A204.1 (cell line): ENCODE data around the gene CDH20.

Source experiments
- FAIRE-seq: peaks from 2 replicates; lab custom pipeline; 2012; peaks lifted over from hg19 to GRCh38; lab: Jason Lieb, UNC

Gene CDH20

GRCh38 chr18:61535401-61535800, 202.2 kb downstream of the CDH20 start:
- no peak for FAIRE-seq

DNA sequence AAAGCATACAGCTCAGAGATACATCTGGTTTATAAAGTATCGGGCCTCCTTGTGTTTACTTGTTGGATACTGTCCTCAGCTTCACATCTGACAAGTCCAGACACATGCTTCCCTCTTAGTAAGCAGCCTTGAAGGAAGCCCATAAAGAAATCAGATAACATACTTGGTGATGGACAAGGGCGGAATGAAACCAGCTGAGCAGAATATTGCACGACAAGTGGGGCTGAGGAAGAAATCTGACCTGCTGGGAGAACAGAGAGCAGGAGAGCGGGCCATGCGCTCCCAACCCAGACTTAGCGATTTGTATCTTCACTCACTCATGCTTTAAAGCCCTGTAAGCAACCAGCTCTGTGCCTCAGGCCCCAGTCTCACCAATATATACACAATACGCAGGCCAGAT, 208.4 kb downstream of the CDH20 start:
- FAIRE-seq: no peak

DNA sequence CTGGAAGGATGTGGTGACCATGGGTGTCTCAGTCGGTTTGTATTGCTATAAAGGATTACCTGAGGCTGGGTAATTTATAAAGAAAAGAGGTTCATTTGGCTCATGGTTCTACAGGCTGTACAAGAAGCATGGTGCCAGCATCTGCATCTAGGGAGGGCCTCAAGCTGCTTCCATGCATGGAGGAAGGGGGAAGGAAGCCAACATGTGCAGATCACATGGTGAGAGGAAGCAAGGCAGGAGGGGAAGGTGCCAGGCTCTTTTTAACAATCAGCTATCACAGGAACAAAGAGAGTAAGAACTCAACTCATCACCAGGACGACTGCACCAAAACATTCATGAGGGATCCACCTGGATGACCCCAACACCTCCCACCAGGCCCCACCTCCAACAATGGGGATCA, 209.4 kb downstream of the CDH20 start:
- no peak for FAIRE-seq

DNA sequence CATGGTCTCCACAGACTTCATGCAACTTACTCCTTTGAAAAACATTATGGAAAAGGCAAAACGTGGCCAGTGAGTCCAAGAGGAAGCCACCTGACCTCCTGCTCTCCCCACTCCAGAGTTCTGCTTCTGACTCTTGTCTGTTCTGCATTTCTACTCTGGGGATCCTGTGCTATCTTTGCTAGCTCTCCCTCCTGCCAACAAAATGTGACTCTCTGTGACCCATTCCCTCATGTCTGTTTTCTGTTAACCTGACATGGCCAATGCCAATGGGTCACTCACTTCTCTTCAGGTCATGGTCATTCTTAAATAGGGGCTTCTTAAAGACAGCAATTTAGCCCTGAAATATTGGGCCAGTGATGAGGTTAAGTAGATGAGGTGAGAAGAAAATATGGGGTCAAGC, 210.3 kb downstream of the CDH20 start:
- no peak for FAIRE-seq

DNA sequence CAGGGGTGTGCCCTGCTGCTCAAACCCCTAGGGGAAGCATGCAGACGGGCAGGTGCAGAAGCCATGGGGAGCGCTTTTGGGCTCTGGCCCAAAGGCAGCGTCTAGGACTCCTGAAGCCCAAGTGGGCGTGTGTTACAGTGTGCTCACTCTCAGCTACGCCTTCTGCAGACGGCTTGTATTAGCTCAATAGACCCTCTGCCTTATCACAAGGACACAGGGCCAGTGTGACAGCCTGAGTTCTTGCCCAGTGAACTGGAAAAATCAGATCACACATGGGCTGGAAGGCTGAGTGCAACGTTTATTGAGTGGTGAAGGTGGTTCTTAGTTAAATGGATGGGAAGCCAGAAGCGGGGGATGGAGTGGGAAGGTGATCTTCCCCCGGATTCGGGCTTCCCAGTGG, 210.9 kb downstream of the CDH20 start:
- FAIRE-seq: no peak

DNA sequence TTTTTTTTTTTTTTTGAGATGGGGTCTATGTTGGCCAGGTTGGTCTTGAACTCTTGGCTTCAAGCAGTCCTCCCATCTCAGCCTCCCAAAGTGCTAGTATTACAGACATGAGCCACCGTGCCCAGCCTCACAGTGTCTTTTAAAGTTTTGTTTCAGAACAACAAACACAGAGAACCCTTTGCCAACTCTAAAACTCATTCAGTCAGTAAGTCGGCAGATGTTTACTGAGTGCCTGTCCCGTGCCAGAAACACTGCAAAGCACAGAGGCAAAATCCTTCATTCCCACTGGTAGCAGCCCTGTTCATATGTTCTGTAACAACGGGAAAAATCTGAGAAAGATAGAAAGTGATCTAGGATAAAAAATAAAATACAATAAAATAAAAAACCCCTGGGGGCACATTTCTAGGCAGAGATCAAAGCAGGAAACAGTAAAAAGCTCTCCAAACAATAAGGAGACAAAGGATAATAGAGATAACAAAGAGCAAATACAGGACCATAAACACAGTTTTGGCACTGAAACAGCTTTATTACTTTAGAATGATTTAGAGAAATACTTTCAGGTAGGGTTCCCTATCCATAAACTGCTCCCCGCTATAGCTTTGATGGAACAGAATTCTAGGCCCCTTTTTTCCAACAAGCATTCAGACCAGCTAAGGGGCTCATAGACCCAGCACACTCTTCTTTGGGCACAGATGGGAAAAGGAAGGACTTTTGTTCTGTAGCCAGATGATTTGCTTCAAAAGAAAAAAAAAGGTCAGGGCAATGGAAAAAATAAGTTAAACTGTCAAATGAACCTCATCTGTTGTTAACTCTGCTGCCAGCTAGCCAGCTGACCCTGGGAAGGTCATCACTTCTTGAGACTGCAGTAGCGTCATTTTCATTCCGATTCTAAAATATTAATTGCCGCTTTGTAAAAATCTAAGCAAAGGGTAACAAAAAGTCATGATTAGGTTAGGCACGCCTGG, 212.3 kb downstream of the CDH20 start:
- FAIRE-seq: no peak

DNA sequence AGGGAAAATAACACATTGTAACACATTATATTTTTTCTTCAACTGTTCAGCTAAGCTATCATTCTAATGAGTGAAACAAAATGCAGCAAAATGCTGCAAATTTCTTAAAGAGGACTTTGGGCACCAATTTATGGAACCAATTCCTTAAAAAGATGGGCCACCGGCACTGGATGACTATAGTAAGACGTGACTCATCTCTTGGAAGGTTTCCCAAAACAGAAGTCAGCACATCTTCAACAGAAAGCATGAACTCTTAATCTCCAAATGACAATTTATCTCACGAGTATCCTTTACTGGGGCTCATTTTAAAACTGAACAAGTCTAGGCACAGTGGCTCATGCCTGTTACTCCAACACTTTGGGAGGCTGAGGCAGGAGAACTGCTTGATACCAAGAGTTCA, 213.4 kb downstream of the CDH20 start:
- FAIRE-seq: no peak

DNA sequence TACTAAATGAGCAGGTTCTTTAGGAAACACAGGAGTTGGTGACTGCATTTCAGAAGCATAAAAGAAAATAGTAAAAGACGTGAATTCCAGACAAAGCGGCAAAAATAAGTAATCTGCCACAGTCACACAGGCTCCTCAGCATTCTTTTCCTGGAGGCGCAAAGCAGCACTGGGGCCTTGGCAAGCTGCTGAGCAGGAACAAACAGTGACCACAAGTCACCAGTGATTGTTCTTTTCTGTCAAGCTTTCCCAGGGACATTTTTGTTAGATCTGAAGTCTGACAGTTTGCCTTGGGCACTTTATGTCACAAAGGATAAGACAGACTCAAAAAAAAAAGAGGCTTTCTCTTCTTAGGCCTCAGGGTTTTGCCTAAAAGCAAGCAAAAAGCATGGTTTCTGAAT, 216.2 kb downstream of the CDH20 start:
- FAIRE-seq: no peak

- no peak for FAIRE-seq
Observed at GRCh38 chr18:61549889-61550288, 216.7 kb downstream of the CDH20 start.

- peak; percentile 92 for FAIRE-seq
Observed at GRCh38 chr18:61551586-61551985, 218.4 kb downstream of the CDH20 start.

DNA sequence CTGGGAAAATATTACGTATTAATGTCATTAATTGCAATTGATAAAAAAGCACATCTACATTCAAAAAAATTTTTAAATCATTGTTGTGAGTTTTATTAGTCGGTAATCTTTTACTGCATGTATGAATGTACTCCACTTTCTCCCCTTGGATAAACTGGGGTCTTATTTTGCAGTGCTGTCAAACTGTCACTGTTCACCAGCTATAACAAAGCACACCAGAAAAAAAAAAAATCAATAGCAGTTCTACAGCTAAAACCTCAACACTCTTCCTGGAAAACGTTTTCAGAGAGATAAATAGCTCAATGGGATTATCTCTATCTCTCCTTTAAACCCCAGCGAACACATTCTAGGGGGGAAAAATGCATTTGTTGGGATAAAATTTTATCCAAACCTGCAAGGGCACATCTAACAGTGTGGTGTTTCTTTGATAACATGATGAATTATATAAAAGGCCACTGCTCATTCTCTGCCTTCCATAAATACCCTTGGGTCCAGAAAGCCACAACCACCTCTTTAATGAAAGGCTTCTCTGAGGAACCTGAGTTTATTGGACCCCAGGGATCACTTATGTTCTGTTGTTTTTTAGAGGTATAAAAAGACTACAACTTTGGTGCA, 219.9 kb downstream of the CDH20 start:
- FAIRE-seq: no peak

GRCh38 chr18:61554117-61554776, 221.0 kb downstream of the CDH20 start:
- no peak for FAIRE-seq

DNA sequence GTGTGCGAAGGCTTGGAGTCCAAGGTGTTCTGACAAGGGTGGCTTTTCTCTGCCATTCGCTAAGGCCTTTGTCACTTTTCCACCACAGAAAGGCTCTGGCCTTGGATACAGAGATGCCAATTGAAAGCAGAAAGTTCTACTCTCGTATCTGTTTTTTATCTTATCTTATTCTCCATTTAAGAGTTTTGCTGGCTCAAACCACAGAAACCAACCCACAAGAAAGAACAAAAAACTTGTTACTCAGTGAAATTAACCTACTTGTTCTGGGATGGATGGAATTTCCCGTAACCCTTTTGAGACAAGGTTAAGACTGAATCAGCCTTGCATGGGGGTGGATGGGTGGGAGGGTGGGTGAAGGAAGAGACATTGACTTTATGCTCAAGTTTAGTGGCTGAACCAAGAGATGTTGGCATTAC, 221.7 kb downstream of the CDH20 start:
- FAIRE-seq: no peak

DNA sequence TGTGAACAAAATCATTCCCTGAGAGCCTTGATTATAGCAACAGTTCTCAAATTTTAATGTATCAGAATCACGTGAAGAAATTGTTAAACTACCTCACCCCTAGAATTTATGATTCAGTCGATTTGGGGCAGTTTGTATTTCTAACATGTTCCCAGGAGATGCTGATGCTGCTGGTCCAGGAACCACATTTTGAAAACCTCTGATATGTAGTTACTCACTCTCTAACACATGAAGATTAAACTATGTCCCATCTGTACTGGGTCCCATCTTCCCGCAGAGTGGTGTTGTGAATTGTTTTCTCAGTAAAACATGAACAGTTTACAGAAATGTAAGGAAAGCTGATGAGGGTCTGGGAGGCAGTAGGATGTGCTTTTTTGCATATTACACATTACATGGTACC, 223.1 kb downstream of the CDH20 start:
- no peak for FAIRE-seq

DNA sequence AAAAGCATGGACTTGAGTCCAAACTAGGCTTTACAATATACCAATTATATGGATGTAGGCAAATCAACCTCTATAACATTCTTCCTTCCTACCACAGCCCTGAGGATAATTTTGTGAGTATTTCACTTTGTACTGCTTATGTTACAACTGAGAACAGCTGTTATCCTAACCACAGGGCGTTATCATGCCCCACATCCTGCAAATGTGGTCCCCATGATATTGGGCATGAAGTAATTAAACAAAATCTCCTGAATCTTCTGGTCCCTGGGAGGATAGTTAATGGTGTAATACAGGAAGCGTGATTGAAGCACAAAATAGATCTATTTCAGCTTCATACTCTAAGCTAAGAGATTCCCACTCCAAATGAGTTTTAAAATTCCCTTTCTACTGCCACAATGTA, 223.6 kb downstream of the CDH20 start:
- FAIRE-seq: no peak

GRCh38 chr18:61569176-61569892, 236.1 kb downstream of the CDH20 start:
- FAIRE-seq: no peak

GRCh38 chr18:61570070-61570469, 236.8 kb downstream of the CDH20 start:
- FAIRE-seq: no peak

GRCh38 chr18:61572084-61572655, 238.9 kb downstream of the CDH20 start:
- FAIRE-seq: no peak

DNA sequence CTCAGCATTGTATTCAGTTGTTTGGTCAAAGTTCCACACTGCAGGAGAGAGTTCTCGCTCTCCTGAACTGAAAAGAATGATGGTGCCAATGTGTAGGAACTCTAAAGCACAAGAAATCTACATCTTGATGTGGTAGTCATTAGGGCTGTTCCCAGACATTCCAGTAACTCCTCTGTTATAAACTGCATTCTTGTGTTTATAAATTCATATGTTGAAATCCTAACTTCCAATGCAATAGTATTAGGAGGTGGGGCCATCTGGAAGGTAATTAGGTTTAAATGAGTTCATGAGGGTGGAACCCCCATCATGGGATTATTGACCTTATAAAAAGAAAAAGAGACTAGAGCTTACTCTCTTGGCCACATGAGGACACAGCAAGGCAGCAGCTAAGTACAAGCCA, 239.6 kb downstream of the CDH20 start:
- FAIRE-seq: no peak

DNA sequence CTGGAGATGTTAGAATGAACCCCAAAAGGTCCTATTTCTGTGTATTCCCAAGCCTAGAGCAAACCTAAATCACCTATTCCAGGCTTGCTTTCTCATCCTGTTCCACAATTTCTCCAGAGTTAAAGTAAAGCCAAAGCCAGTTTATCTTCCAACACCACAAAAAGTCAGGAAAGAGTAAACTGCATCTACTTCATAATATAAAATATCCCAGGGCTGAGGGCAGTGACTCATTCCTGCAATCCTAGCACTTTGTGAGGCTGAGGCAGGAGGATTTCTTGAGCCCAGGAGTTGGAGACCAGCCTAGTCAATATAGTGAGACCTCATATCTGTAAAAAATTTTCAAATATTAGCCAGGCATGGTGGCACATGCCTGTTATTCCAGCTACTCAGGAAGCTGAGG, 241.4 kb downstream of the CDH20 start:
- FAIRE-seq: no peak

DNA sequence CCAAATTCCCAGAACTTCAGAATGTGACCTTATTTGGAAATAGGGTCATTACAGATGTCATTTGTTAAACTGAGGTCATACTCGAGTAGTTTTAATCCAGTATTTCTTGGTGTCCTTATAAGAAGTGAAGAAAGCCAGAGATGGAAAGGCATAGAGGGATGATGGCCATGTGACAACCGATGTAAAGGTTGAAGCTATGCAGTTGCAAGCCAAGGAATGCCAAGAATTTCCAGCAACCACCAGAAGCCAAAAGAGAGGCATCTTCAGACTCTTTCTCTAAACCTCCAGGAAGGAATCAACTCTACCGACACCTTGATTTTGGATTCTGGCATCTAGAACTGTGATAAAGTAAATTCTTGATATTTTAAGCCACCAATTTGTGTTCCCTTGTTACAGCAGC, 242.2 kb downstream of the CDH20 start:
- FAIRE-seq: no peak

GRCh38 chr18:61578846-61579245, 245.6 kb downstream of the CDH20 start:
- FAIRE-seq: no peak
